ENCODE measurements around the gene SLC28A1.

DNA sequence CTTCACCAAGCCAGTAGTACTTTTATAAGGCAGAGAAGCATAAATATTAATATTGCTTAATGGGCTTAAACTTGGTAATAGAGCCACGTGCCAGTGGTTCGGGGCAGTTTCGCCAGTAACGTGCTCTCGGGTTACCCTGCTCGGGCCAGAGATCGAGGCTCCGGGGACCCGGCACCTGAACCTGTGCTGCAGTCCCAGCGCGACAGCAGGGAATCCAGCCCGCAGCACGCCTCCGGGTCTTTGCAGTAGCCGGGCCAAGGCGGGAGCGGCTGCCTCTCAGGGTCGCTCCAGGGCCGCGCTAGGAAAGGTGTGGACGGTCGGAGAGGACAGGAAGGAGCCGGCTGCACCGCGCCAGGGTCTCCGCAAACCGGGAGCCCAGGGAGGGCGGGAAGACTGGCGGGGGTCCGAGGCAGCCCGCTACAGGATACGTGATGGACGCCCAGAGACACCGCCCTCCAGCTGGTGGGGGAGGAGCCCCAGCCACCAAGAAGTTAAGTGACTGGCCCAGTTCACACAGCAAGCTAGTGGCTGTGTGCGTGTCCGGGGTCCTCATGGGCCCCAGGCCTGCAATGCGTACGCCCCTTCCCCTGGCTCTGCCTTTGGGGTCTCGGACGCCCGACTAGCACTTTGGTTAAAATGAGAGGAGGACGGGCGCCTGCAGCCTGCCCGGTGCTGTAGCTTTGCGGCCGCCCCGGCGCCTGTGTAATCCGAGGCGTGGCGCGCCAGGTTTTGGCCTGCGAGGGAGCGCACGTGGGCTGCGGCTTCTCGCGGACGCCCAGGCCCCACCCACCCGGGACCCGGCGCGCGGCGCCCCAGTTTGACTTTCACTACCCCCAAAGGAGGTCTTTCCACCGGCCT is 96.0 kb downstream of the SLC28A1 start:
- peak; percentile 8 to 54 for TF ChIP-seq POLR2A (IDR thresholded peaks at IDR 0.05)
- TF ChIP-seq, protein P1, sequence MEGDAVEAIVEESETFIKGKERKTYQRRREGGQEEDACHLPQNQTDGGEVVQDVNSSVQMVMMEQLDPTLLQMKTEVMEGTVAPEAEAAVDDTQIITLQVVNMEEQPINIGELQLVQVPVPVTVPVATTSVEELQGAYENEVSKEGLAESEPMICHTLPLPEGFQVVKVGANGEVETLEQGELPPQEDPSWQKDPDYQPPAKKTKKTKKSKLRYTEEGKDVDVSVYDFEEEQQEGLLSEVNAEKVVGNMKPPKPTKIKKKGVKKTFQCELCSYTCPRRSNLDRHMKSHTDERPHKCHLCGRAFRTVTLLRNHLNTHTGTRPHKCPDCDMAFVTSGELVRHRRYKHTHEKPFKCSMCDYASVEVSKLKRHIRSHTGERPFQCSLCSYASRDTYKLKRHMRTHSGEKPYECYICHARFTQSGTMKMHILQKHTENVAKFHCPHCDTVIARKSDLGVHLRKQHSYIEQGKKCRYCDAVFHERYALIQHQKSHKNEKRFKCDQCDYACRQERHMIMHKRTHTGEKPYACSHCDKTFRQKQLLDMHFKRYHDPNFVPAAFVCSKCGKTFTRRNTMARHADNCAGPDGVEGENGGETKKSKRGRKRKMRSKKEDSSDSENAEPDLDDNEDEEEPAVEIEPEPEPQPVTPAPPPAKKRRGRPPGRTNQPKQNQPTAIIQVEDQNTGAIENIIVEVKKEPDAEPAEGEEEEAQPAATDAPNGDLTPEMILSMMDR (IDR thresholded peaks at IDR 0.05), result peak in 2 of 4 experiments; percentile 4 to 50
